ENCODE measurements around the gene IGHMBP2.

IGHMBP2 gene

GRCh38 chr11:68923614-68924013 is 19.9 kb downstream of the IGHMBP2 start:
- Histone ChIP-seq H3K4me1 (no peaks in the 10 kb centered on the region), H3K9me3 (ENCODE audit: control insufficient read depth, low read length) (no peaks in the 10 kb centered on the region), H3K79me2 (no peaks in the 10 kb centered on the region), H3K36me3 (ENCODE audit: control insufficient read depth, insufficient read depth, low read length) (no peaks in the 10 kb centered on the region), H3K9ac (no peak overlapping the region), H3K27ac (no peak overlapping the region), H3K4me3 (ENCODE audit: low read depth, low read length) (no peak overlapping the region), H3K27me3 (ENCODE audit: control insufficient read depth, insufficient read depth, low read length) (no peaks in the 10 kb centered on the region), H2AFZ (no peak overlapping the region), H3K4me2 (ENCODE audit: low read length) (no peak overlapping the region)
- no peak for TF ChIP-seq CTCF (IDR thresholded peaks at IDR 0.05)

DNA sequence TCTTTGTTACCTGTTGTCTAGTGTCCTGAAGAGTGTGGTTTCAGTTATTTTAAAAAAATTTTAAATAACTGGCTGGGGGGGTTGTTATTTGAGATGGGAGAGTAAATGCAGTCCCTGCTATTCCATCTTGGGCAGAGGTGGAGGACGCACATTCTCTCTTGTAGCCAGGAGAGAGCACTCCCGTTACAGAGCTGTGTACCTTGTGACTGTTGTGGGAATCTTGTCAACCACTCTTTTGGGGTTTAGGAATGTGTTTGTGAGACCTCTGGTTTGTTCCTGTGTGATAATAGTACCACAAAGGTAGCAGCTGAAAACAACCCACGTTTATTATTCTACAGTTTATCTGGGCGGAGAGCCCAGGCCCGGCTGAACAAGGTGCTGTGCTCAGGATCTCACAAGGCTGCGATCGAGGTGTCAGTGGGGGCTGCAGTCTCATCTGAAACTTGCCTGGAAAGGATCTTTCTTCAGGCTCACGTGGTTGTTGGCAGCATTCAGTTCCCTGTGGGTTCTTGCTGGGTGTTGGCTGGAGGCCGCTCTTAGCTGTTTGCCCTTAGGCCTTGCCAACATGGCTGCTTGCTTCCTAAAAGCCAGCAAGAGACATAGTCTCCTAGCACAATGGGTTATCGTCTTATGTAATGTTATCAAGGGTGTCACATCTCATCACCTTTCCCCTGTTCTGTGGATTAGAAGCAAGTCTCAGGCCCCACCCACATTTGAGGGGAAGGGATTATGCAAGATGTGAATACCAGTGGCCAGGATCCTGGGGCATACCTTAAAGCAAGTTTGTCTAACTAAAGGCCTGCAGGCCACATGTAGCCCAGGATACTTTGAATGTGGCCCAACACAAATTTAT is 20.6 kb downstream of the IGHMBP2 start:
- no peaks in the 10 kb centered on the region for H3K79me2 ChIP-seq
- H2AFZ ChIP-seq, result no peak overlapping the region
- H3K36me3 ChIP-seq (ENCODE audit: control insufficient read depth, insufficient read depth, low read length), result no peaks in the 10 kb centered on the region
- H3K4me2 ChIP-seq (ENCODE audit: low read length), result no peak overlapping the region
- TF ChIP-seq CTCF (IDR thresholded peaks at IDR 0.05), result no peak
- no peak overlapping the region for H3K27ac ChIP-seq
- no peaks in the 10 kb centered on the region for H3K9me3 ChIP-seq (ENCODE audit: control insufficient read depth, low read length)
- H3K4me1 ChIP-seq, result no peaks in the 10 kb centered on the region
- H3K9ac ChIP-seq, result no peak overlapping the region
- no peak overlapping the region for H3K4me3 ChIP-seq (ENCODE audit: low read depth, low read length)
- no peaks in the 10 kb centered on the region for H3K27me3 ChIP-seq (ENCODE audit: control insufficient read depth, insufficient read depth, low read length)

GRCh38 chr11:68925611-68926010 is 21.9 kb downstream of the IGHMBP2 start:
- Histone ChIP-seq H3K79me2 (no peaks in the 10 kb centered on the region), H2AFZ (no peak overlapping the region), H3K9me3 (ENCODE audit: control insufficient read depth, low read length) (no peaks in the 10 kb centered on the region), H3K9ac (no peak overlapping the region), H3K27ac (no peak overlapping the region), H3K4me3 (ENCODE audit: low read depth, low read length) (no peak overlapping the region), H3K4me2 (ENCODE audit: low read length) (no peak overlapping the region), H3K4me1 (no peaks in the 10 kb centered on the region), H3K36me3 (ENCODE audit: control insufficient read depth, insufficient read depth, low read length) (no peaks in the 10 kb centered on the region), H3K27me3 (ENCODE audit: control insufficient read depth, insufficient read depth, low read length) (no peaks in the 10 kb centered on the region)
- TF ChIP-seq CTCF (IDR thresholded peaks at IDR 0.05), result no peak

GRCh38 chr11:68927280-68928135 is 23.8 kb downstream of the IGHMBP2 start:
- Histone ChIP-seq H3K4me2 (ENCODE audit: low read length) (no peak overlapping the region), H3K36me3 (ENCODE audit: control insufficient read depth, insufficient read depth, low read length) (no peaks in the 10 kb centered on the region), H3K4me1 (no peaks in the 10 kb centered on the region), H3K4me3 (ENCODE audit: low read depth, low read length) (no peak overlapping the region), H3K9ac (no peak overlapping the region), H3K9me3 (ENCODE audit: control insufficient read depth, low read length) (no peaks in the 10 kb centered on the region), H3K79me2 (no peaks in the 10 kb centered on the region), H2AFZ (no peak overlapping the region), H3K27ac (no peak overlapping the region), H3K27me3 (ENCODE audit: control insufficient read depth, insufficient read depth, low read length) (no peaks in the 10 kb centered on the region)
- TF ChIP-seq CTCF (IDR thresholded peaks at IDR 0.05), result no peak

Measured in parathyroid adenoma (tissue), 2 donors.